ENCODE results near the gene ANK2. TPM values are rescaled to one million over a fixed set of nuclear protein-coding genes. Genes with fewer than 3 reads are reported as not detected.

The ANK2 gene
- total RNA-seq, 1 donor from 2014 or later, result 14.0 TPM

- TF ChIP-seq, protein P1, sequence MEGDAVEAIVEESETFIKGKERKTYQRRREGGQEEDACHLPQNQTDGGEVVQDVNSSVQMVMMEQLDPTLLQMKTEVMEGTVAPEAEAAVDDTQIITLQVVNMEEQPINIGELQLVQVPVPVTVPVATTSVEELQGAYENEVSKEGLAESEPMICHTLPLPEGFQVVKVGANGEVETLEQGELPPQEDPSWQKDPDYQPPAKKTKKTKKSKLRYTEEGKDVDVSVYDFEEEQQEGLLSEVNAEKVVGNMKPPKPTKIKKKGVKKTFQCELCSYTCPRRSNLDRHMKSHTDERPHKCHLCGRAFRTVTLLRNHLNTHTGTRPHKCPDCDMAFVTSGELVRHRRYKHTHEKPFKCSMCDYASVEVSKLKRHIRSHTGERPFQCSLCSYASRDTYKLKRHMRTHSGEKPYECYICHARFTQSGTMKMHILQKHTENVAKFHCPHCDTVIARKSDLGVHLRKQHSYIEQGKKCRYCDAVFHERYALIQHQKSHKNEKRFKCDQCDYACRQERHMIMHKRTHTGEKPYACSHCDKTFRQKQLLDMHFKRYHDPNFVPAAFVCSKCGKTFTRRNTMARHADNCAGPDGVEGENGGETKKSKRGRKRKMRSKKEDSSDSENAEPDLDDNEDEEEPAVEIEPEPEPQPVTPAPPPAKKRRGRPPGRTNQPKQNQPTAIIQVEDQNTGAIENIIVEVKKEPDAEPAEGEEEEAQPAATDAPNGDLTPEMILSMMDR (IDR thresholded peaks at IDR 0.05), result no peak
- intact Hi-C loops (cut with DNase I), result no loop called here
- no peaks in the 10 kb centered on the region for H3K36me3 ChIP-seq
- DNase-seq, result no peak
- no peaks in the 10 kb centered on the region for H3K4me1 ChIP-seq
- no peak overlapping the region for H3K27ac ChIP-seq
- H3K27me3 ChIP-seq (ENCODE audit: low read depth), result no peaks in the 10 kb centered on the region
- no peaks in the 10 kb centered on the region for H3K9me3 ChIP-seq
- H3K4me3 ChIP-seq, result no peak overlapping the region
- no peak for ATAC-seq
These were observed 30.6 kb downstream of the ANK2 start for GRCh38 chr4:113080050-113080449.

DNA sequence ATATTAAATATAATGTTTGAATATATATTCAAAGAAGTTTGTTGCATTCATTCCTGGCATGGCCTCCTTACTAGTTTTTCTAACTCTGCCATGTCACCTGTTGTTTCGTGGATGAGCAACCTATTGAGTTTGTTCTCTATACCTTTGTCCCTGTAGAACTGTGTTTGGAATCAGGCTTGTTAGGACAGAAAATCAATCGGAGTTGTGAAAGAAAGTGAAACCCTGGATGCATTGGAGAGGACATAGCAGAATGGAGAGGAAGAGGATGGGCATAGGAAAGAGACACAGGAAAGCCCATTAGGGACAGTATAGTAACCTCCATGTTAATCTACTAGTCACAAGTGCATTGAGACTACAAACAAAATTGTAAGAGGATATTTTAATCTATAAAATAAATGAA is 31.2 kb downstream of the ANK2 start:
- Histone ChIP-seq H3K4me1 (no peaks in the 10 kb centered on the region), H3K27me3 (ENCODE audit: low read depth) (no peaks in the 10 kb centered on the region), H3K27ac (no peak overlapping the region), H3K36me3 (no peaks in the 10 kb centered on the region), H3K9me3 (no peaks in the 10 kb centered on the region), H3K4me3 (no peak overlapping the region)
- ATAC-seq (no peak), DNase-seq (no peak)
- intact Hi-C loops (cut with DNase I), result no loop called here
- TF ChIP-seq, protein P1 (IDR thresholded peaks at IDR 0.05), result no peak

GRCh38 chr4:113083346-113083745 is 33.9 kb downstream of the ANK2 start:
- Histone ChIP-seq H3K4me1 (no peaks in the 10 kb centered on the region), H3K9me3 (no peaks in the 10 kb centered on the region), H3K27ac (no peak overlapping the region), H3K27me3 (ENCODE audit: low read depth) (no peaks in the 10 kb centered on the region), H3K4me3 (no peak overlapping the region), H3K36me3 (no peaks in the 10 kb centered on the region)
- TF ChIP-seq, protein P1 (IDR thresholded peaks at IDR 0.05), result no peak
- DNase-seq (no peak), ATAC-seq (no peak)
- intact Hi-C loops (cut with DNase I), result no loop called here

DNA sequence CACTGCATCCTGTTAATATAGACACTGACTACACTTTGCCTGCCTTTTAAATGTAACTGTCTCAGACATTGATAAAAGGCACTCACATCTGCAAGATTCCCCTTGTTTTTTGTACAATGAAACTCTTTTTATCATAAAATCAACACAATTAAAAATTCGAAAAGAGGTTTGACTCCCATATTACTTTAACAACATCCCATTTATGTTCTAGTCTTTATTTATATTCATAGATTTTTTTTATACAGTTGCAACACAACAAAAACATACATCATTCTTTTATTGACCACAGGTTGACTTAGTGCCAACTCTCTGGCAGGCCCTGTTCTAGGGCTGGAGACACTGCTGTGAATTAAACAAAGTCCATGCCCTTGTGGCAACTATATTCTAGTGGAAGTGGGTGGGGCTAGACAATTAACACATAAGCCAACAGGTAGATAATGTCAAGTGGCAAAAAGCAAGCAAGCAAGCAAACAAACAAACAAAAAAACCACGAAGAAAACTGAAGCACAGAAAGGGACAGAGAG is 36.8 kb downstream of the ANK2 start:
- Histone ChIP-seq H3K36me3 (no peaks in the 10 kb centered on the region), H3K4me1 (no peaks in the 10 kb centered on the region), H3K9me3 (no peaks in the 10 kb centered on the region), H3K27ac (no peak overlapping the region), H3K27me3 (ENCODE audit: low read depth) (no peaks in the 10 kb centered on the region), H3K4me3 (no peak overlapping the region)
- TF ChIP-seq, protein P1 (IDR thresholded peaks at IDR 0.05), result no peak
- DNase-seq (no peak), ATAC-seq (no peak)
- intact Hi-C loops (cut with DNase I), result no loop called here

DNA sequence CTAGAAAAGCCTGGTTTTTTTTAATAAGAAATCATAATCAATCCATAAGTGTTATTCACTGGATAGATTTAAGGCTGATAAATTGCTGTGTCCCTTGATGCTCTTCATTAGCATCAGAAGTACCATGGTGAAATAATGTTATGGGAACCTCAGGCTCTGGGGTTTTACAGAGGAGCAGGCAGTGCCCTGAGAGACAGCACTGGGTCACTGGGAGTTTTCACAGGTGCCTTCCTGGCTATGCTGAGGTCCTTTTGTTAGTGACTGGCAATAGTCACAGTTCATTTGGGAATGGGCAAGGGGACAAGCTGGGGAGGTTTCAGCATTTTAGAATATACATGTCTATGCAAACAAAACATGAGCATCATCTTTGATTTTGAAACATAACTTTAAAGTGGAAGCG is 38.6 kb downstream of the ANK2 start:
- H3K4me1 ChIP-seq, result no peaks in the 10 kb centered on the region
- no peaks in the 10 kb centered on the region for H3K27me3 ChIP-seq (ENCODE audit: low read depth)
- H3K36me3 ChIP-seq, result no peaks in the 10 kb centered on the region
- TF ChIP-seq, protein P1 (IDR thresholded peaks at IDR 0.05), result no peak
- H3K4me3 ChIP-seq, result no peak overlapping the region
- ATAC-seq, result no peak
- no peak for DNase-seq
- no peak overlapping the region for H3K27ac ChIP-seq
- intact Hi-C loops (cut with DNase I), result no loop called here
- no peaks in the 10 kb centered on the region for H3K9me3 ChIP-seq

- intact Hi-C loops (cut with DNase I), result no loop called here
- no peak for ATAC-seq
- TF ChIP-seq, protein P1 (IDR thresholded peaks at IDR 0.05), result no peak
These were observed 41.5 kb downstream of the ANK2 start for GRCh38 chr4:113090954-113091353.

More at GRCh38 chr4:113090954-113091353, 41.5 kb downstream of the ANK2 start:
- Histone ChIP-seq H3K9me3 (no peaks in the 10 kb centered on the region), H3K4me3 (no peak overlapping the region), H3K4me1 (no peaks in the 10 kb centered on the region), H3K27ac (no peak overlapping the region), H3K27me3 (ENCODE audit: low read depth) (no peaks in the 10 kb centered on the region), H3K36me3 (no peaks in the 10 kb centered on the region)
- DNase-seq, result no peak
